Left kidney (tissue), 2 donors: ENCODE results near the gene RALGAPA1. TPM values are rescaled to one million over a fixed set of nuclear protein-coding genes. Genes with fewer than 3 reads are reported as not detected.
"Not testable (repeated sequence)": the region's sequence is repeated elsewhere in the genome, so short reads cannot be mapped to it uniquely, and the experiment has no call there.

Experiments
- DNase-seq: peaks from one replicate; pipeline ENCODE4 v3.0.0-alpha.2; 2013
- polyA plus RNA-seq: library from polyadenylated mRNA; unstranded; fragments of 120-200 nt; gene quantifications from one replicate; pipeline ENCODE4 v1.2.1, GENCODE V29; 2013; ENCODE audit not compliant: insufficient read length

Gene RALGAPA1
- polyA plus RNA-seq, 1 donor, result 48.7 TPM

GRCh38 chr14:35628989-35629388 lies 180.1 kb downstream of the RALGAPA1 start:
- DNase-seq, result no peak

- not testable (repeated sequence) for DNase-seq
Measured at GRCh38 chr14:35626947-35627346, 182.1 kb downstream of the RALGAPA1 start.

DNA sequence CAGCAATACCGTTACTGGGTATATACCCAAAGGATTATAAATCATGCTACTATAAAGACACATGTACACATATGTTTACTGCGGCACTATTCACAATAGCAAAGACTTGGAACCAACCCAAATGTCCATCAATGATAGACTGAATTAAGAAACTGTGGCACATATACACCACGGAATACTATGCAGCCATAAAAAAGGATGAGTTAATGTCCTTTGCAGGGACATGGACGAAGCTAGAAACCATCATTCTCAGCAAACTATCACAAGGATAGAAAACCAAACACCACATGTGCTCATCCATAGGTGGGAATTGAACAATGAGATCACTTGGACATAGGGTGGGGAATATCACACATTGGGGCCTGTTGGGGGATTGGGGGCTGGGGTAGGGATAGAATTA lies 187.1 kb downstream of the RALGAPA1 start:
- DNase-seq, result not testable (repeated sequence)

DNA sequence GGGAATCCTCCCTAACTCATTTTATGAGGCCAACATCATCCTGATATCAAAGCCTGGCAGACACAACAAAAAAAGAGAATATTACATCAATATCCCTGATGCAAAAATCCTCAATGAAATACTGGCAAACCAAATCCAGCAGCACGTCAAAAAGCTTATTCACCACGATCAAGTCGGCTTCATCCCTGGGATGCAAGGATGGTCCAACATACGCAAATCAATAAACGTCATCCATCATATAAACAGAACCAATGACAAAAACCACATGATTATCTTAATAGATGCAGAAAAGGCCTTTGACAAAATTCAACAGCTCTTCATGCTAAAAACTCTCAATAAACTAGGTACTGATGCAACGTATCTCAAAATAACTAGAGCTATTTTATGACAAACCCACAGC lies 189.1 kb downstream of the RALGAPA1 start:
- not testable (repeated sequence) for DNase-seq

- DNase-seq, result not testable (repeated sequence)
Measured at GRCh38 chr14:35619461-35619860, 189.6 kb downstream of the RALGAPA1 start.

DNA sequence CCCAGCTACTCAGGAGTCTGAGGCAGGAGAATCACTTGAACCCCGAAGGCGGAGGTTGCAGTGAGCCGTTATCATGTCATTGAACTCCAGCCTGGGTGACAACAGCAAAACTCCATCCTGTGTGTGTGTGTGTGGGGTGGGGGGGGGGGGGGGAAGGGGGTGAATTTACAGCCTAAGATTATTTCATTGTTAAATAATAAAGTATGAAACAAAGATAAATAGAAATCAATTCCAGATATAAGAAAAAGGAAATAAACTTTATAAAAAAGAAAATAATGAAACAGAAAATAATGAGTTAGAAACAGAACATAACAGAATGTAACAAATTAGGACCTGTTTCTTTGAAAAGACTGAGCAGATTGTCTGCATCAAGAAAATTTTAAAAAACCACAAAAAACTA lies 191.6 kb downstream of the RALGAPA1 start:
- no peak for DNase-seq

GRCh38 chr14:35607380-35607779 lies 201.7 kb downstream of the RALGAPA1 start:
- DNase-seq, result no peak

GRCh38 chr14:35600253-35600652 lies 208.8 kb downstream of the RALGAPA1 start:
- DNase-seq, result no peak

DNA sequence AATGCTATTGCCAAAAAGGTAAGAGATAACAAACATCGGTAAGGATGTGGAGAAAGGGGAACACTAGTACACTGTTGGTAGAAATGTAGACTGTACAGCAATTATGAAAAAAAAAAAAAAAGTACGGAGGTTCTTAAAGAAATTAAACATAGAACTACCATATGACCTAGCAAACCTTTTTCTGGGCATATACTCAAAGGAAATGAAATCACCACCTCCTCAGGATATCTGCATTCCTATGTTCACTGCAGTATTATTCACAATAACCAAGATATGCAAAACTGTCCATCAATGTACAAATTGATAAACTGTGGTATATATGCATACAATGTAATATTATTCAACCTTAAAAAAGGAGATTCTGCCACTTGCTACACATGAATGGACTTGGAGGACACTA lies 214.5 kb downstream of the RALGAPA1 start:
- DNase-seq, result no peak

- not testable (repeated sequence) for DNase-seq
Measured at GRCh38 chr14:35587373-35587772, 221.7 kb downstream of the RALGAPA1 start.

- no peak for DNase-seq
Measured at GRCh38 chr14:35578639-35579038, 230.5 kb downstream of the RALGAPA1 start.

DNA sequence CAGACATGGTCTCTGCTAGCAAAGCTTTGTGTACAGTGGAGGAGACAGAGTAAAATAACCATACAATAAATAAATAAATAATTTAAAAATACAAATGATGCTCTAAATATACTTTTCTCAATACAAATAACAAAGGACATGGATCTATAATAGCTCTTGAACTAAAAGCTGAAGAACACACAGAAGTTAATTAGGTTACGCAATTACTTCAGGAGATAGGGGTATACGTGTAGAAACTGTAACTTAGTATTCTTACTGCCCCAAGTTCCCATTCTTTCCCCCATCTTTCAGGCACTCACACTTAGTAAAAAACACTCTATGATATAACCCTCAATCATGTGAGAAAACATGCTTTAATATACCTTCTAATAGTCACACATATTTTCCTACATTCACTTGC lies 231.0 kb downstream of the RALGAPA1 start:
- DNase-seq, result no peak

DNA sequence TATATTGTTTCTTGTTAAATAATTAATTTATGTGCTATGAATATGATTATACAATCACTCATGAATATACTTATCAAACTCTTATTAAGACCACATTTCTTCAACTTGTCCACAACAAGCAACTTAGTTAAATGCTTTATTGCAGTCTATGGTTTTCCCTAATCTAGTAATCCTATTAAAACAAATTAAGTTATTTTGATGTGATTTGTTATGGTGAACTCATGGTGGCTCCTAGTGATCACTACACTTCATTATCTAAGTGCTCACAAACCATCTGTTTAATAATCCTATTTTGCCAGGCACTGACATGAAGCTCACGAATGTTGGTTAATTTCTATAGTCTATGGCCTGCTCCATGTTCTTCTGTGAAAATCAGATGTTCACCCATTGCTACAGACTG lies 232.2 kb downstream of the RALGAPA1 start:
- DNase-seq, result no peak

GRCh38 chr14:35576260-35576659 lies 232.8 kb downstream of the RALGAPA1 start:
- DNase-seq, result no peak

GRCh38 chr14:35573911-35574310 lies 235.2 kb downstream of the RALGAPA1 start:
- DNase-seq, result no peak

DNA sequence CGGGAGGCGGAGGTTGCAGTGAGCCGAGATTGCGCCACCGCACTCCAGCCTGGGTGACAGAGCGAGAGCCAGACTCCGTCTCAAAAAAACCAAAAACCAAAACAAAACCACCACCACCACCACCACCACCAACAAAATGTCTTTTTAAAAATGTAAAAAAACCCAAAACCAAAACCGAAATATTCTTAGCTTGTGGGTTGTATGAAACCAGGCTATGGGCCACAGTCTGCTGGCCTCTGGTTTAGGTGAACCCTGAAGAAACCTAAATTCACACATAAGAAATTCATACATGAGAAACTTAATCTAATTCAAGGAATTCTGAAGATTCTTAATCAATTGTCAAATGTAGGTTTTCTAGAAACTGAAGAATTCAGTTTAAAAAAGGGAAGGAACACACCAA lies 237.5 kb downstream of the RALGAPA1 start:
- DNase-seq, result no peak

DNA sequence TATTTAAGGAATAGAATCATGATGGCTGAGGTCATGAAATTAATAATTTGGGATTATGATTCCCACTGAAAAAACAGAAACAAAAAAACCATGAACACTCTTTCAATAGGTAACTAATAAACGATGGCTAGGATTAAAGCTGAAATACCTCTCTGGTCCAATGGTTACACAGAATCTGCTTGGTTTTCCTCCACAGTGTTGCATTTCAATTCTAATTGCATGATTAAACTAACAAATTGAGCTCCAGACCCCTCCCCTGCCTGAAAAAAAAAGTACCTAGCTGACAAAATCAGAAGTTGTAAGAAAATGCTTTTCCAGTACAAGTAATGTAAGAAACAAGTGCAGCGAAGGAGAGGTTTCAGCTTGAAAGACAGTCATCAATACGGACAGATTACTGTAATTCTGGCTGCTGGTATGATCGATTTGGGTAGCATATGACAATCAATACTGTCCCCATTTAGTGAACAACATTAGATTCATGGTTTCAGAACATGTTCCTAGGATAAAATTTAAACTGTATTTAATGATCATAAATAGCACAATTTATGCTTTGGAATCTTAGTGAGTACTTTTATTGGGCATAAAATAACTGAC lies 243.1 kb downstream of the RALGAPA1 start:
- DNase-seq, result peak; percentile 32

DNA sequence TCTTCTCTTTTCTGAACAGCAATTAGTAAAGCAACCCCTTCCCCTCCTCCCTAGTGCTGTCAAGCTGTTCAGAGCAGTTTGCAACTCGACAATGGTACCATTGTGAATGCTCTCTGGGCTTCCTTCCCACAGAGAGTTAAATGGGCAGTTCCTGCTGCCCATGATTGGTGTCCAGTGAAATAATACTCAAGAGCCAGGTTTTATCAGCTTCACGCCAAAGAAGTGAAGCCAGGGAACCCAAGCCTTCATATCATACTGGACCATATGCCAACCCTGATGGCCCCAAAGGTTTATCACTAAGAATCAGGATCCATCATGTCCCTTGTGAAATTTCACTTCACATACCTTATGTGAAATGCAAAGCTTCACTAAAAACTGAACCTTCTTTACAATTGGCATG lies 250.4 kb downstream of the RALGAPA1 start:
- DNase-seq, result no peak

GRCh38 chr14:35557221-35557747 lies 251.8 kb downstream of the RALGAPA1 start:
- DNase-seq, result no peak

DNA sequence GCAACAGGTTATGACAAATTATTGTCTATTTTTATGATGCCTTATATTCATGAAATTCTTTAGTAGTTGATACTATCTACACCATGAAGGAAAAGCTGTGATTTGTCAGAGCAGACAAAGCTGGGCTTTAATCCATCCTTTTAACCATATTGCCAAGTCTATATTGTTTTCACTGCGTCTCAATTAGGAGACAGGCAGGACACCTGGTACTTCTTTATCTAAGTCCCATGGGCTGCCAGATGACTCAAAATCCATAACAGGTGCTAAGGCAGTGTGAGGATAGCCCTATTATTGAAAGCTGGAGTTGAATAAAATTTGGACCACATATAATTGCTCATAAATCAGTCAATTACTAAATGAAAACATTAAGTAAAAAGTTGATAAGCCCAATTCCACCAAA lies 252.5 kb downstream of the RALGAPA1 start:
- DNase-seq, result no peak

DNA sequence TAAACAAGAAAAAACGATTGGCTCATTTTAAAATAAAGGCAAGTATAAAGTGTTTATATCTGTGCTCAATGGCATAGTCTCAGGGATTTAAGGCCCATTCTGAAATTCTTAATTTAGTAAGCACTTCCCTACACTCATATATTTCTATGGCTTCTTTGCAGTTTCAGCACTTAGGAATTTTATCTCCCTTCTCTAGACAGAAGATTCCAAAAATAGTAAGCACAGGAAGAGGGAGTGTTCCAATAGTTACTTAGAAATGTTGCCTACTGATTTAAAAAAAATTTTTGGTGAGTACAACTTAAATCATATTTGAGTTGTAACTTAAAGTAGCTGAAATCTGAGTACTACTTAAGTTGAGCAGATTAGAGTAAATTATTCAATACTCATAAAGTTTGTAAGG lies 255.3 kb downstream of the RALGAPA1 start:
- DNase-seq, result no peak

DNA sequence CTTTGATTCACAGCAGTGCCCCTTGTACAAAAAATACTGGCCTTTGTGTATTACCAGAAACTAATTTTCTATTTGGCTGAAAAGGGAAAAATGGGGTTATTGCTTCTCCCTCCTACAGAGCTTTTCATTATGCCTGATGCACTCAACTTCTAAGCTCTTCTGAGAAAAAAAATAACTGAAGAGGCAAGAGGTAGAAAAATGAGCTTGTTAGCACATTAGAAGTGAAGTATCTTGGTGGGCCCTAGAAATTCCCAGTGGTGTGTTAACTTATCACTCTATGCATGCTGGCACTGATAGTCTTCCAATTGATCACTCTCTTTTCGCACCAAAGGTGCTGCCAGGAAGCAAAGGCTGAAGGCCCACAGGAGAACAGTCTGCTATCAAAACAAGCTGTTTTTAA lies 258.0 kb downstream of the RALGAPA1 start:
- DNase-seq, result no peak

DNA sequence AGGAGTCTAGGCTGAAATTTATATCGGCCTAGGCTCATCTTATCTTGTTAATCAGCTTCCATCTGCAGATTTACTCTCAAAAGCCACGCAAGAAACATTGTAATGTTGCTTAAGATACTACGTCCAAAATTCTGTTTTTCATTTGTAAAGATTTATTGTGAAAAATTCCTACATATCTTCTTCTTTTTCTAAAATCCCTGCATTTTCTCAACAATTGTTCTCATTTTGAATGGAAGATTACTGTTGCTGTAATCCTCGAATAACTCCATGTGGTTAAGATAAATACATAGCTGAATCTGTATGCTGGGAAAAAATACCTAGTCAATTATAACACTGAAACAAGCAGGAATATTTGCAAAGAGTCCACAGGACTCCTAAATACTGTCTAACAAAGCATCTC lies 259.5 kb downstream of the RALGAPA1 start:
- no peak for DNase-seq

GRCh38 chr14:35543006-35543405 lies 266.1 kb downstream of the RALGAPA1 start:
- DNase-seq, result no peak

DNA sequence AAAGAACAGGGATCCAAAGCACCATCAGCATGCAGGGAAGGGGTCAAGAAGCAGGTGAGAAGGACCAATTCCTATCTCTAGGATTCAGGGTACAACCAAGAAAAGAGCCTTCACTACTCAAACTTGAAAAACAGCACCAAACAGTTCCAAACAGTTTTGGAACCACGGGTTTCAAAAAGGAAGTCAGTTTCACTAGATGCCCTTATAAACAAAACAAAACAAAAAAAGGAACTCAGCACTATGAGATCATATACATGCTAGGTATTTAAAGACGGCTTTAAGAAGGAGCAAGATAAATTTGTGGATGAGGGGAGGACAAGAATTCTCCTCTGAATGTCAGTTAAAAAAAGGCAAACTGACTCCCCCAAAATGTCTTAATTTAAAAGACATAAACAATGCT lies 269.1 kb downstream of the RALGAPA1 start:
- no peak for DNase-seq
